HG02642 (cell line): Measurements from ENCODE around the gene CBS.
"Not testable (repeated sequence)": the region's sequence is repeated elsewhere in the genome, so short reads cannot be mapped to it uniquely, and the experiment has no call there.

ENCODE experiments used
- ATAC-seq: cut with Tn5 transposase; IDR thresholded peaks from one replicate; pipeline ENCODE4 v1.9.1; 2021; ENCODE audit warnings: mild to moderate bottlenecking; ENCODE audit not compliant: unreplicated experiment, poor library complexity

CBS gene

GRCh38 chr21:43027846-43028731, 47.5 kb downstream of the CBS start:
- ATAC-seq = no peak

GRCh38 chr21:43025636-43026180, 49.9 kb downstream of the CBS start:
- ATAC-seq = no peak

- no peak for ATAC-seq
Observed at GRCh38 chr21:43024439-43025136, 51.0 kb downstream of the CBS start.

- no peak for ATAC-seq
Observed at GRCh38 chr21:43023175-43023574, 52.5 kb downstream of the CBS start.

GRCh38 chr21:43021756-43022600, 53.7 kb downstream of the CBS start:
- ATAC-seq = no peak

- no peak for ATAC-seq
Observed at GRCh38 chr21:43021191-43021590, 54.4 kb downstream of the CBS start.

GRCh38 chr21:43020771-43021170, 54.9 kb downstream of the CBS start:
- no peak for ATAC-seq

GRCh38 chr21:43020177-43020576, 55.5 kb downstream of the CBS start:
- no peak for ATAC-seq

- ATAC-seq = no peak
Observed at GRCh38 chr21:43018519-43018918, 57.1 kb downstream of the CBS start.

GRCh38 chr21:43016728-43017127, 58.9 kb downstream of the CBS start:
- ATAC-seq = no peak

- no peak for ATAC-seq
Observed at GRCh38 chr21:43015906-43016540, 59.6 kb downstream of the CBS start.

GRCh38 chr21:43012596-43012995, 63.0 kb downstream of the CBS start:
- no peak for ATAC-seq

GRCh38 chr21:43006874-43007208, 68.8 kb downstream of the CBS start:
- ATAC-seq = no peak

- ATAC-seq = not testable (repeated sequence)
Observed at GRCh38 chr21:43006051-43006873, 69.4 kb downstream of the CBS start.

- no peak for ATAC-seq
Observed at GRCh38 chr21:43005635-43006034, 70.0 kb downstream of the CBS start.

GRCh38 chr21:43004926-43005325, 70.7 kb downstream of the CBS start:
- no peak for ATAC-seq
